Measurements from ENCODE around the gene MAFG.

DNA sequence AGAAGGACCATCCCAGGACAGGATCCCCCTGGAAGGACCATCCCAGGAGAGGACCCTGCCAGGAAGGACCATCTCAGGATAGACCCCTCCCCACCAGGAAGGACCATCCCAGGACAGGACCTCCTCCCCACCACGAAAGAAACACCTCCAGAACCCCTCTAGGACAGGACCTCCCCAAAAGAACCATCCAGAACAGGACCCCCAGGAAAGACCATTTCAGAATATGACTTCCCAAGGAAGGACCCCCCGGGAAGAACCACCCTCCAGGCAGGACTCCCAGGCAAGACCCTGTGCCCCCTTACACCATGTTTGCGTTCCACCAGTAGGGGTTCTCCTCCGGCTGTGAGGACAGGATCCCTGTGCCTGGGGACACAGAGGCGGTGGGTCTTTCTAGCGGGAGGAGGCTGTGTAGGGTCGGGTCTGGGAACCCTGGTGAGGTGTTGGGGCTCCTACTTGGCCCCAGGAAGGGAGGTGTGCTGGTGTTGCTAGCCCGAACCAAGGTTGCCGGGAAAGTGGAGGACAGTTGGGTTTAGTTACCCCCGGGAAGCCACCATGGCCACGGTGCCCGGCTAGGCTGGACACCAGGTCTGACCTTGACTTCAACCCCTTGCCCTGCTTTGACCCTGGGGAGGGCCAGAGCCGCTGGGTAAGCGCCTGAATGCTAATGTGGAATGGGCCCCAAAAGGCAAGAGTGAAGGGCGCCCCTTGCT, 31.3 kb upstream of the MAFG start:
- TF ChIP-seq, protein P1, sequence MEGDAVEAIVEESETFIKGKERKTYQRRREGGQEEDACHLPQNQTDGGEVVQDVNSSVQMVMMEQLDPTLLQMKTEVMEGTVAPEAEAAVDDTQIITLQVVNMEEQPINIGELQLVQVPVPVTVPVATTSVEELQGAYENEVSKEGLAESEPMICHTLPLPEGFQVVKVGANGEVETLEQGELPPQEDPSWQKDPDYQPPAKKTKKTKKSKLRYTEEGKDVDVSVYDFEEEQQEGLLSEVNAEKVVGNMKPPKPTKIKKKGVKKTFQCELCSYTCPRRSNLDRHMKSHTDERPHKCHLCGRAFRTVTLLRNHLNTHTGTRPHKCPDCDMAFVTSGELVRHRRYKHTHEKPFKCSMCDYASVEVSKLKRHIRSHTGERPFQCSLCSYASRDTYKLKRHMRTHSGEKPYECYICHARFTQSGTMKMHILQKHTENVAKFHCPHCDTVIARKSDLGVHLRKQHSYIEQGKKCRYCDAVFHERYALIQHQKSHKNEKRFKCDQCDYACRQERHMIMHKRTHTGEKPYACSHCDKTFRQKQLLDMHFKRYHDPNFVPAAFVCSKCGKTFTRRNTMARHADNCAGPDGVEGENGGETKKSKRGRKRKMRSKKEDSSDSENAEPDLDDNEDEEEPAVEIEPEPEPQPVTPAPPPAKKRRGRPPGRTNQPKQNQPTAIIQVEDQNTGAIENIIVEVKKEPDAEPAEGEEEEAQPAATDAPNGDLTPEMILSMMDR (IDR thresholded peaks at IDR 0.05; ENCODE audit: insufficient read depth, low read depth, low read length), result no peak
- TF ChIP-seq EZH2 (IDR thresholded peaks at IDR 0.05; ENCODE audit: insufficient read depth, low read length), result no peak

All from astrocyte (in vitro differentiated cells and primary cell).